A549 (cell line): Measurements from ENCODE around the gene BEX3.

ENCODE experiments used
- BCL3 ChIP-seq: fragments of >200 bp; sonication (Bioruptor Twin); formaldehyde crosslinking; IDR thresholded peaks from 3 replicates; pipeline ENCODE4 v1.6.1; 2016
- CEBPB ChIP-seq, 2 experiments: fragments of >200 bp in 1 of 2; sonication (Bioruptor Twin) in 1 of 2; formaldehyde crosslinking in 1 of 2; IDR thresholded peaks; 2 replicates each; pipeline ENCODE4 v1.6.1; 2012 to 2016
- CTCF ChIP-seq: fragments of >200 bp; sonication (Bioruptor Twin); formaldehyde crosslinking; IDR thresholded peaks from 3 replicates; pipeline ENCODE4 v1.5.1; 2016
- EP300 ChIP-seq, 2 experiments: fragments of >200 bp; sonication (Bioruptor Twin); formaldehyde crosslinking; IDR thresholded peaks; 2 replicates in 1 of 2; 3 replicates in 1 of 2; pipeline ENCODE4 v1.6.1; 2016 to 2017
- JUN ChIP-seq, 2 experiments: fragments of >200 bp; sonication (Bioruptor Twin); formaldehyde crosslinking; IDR thresholded peaks; 2 replicates in 1 of 2; 3 replicates in 1 of 2; pipeline ENCODE4 v1.6.1; 2016 to 2017
- POLR2A ChIP-seq: IDR thresholded peaks from 2 replicates; pipeline ENCODE4 v1.6.1; 2012; ENCODE audit warnings: mild to moderate bottlenecking, low read length
- RFX5 ChIP-seq: fragments of 450-650 bp; IDR thresholded peaks from 2 replicates; pipeline ENCODE4 v1.7.1; 2014; ENCODE audit warnings: antibody characterized with exemption, mild to moderate bottlenecking, moderate library complexity

- no peak for TF ChIP-seq POLR2A
- no peak for TF ChIP-seq CTCF
- TF ChIP-seq JUN (IDR thresholded peaks at IDR 0.05) = no peak
- no peak for TF ChIP-seq RFX5
- TF ChIP-seq CEBPB (IDR thresholded peaks at IDR 0.05) = no peak
- no peak for TF ChIP-seq BCL3
- TF ChIP-seq EP300 (IDR thresholded peaks at IDR 0.05) = no peak
Observed at GRCh38 chrX:103361798-103362197, 14.5 kb upstream of the BEX3 start.
